Posterior vena cava (tissue), 2 donors: ENCODE data around the gene CLDN15. TPM values are rescaled to one million over a fixed set of nuclear protein-coding genes. Genes with fewer than 3 reads are reported as not detected.
"Not testable (repeated sequence)": the region's sequence is repeated elsewhere in the genome, so short reads cannot be mapped to it uniquely, and the experiment has no call there.

ENCODE experiments used
- DNase-seq: peaks from one replicate; pipeline ENCODE4 v3.0.0-alpha.2; 2020; ENCODE audit warnings: low spot score
- intact Hi-C, 2 donors: fragments of 100-400 bp; cut with DNase I; formaldehyde crosslinking; loops; one replicate each; pipeline versions ENCODE4 v1.14.1 to v1.14.2; 2022 to 2023
- long read RNA-seq, 2 donors: library from polyadenylated mRNA; unstranded; transcript quantifications; one replicate each; pipeline ENCODE4 v2.0.0, GENCODE V29; 2020 to 2021
- total RNA-seq, 2 donors: library from RNA; stranded (reverse); fragmentation: NEBNext Ultra II Directional; extraction: Animal tissue kit (Norgen Biotek cat#: 25700); gene quantifications; one replicate each; pipeline ENCODE4 v1.2.1, GENCODE V29; 2021
- donor health status: DM: yes; HTN: yes; CAD: no.
- donor health status: DM: yes; HTN: yes; CAD: no.

The CLDN15 gene
- 1 to 10 TPM; 4.9 to 5.1 TPM for total RNA-seq
- long read RNA-seq, donor 1, partial matches to known transcripts = 1 of 1 reads
- long read RNA-seq, donor 1, other reads (novel, unspliced or antisense) = 0 of 1 reads
- long read RNA-seq, donor 2, partial matches to known transcripts = 0 of 3 reads
- long read RNA-seq, donor 2, other reads (novel, unspliced or antisense) = 0 of 3 reads

- DNase-seq = peak; percentile 94
- intact Hi-C loops = no loop called here
These were observed at the start of gene CLDN15 for GRCh38 chr7:101237206-101238067. TSS of gene CLDN15 (minus strand) at chr7:101237802. CDS start at chr7:101237581, 221 bp downstream.

GRCh38 chr7:101287032-101287431, 49.4 kb upstream of the CLDN15 start:
- DNase-seq = no peak
- intact Hi-C loops = no loop called here

GRCh38 chr7:101285880-101286279, 48.3 kb upstream of the CLDN15 start:
- DNase-seq, intact Hi-C loops: not testable (repeated sequence)

- intact Hi-C loops = no loop called here
- no peak for DNase-seq
These were observed 47.6 kb upstream of the CLDN15 start for GRCh38 chr7:101285171-101285570.

- not testable (repeated sequence) for DNase-seq
- intact Hi-C loops = loop anchor here (5.0 kb wide), 1 partner anchor 139 kb away; no protein-coding TSS in a partner anchor
These were observed 43.3 kb upstream of the CLDN15 start for GRCh38 chr7:101280912-101281311.

GRCh38 chr7:101278461-101279292, 41.1 kb upstream of the CLDN15 start:
- intact Hi-C loops = loop anchor here in 1 of 2 donors (10.0 kb wide), 1 partner anchor 114 kb away; the partner anchor contains the start of gene VGF
- DNase-seq = no peak

GRCh38 chr7:101277155-101277554, 39.6 kb upstream of the CLDN15 start:
- intact Hi-C loops = loop anchor here in 1 of 2 donors (10.0 kb wide), 1 partner anchor 112 kb away; the partner anchor contains the start of gene VGF
- DNase-seq = no peak

GRCh38 chr7:101273206-101273605, 35.6 kb upstream of the CLDN15 start:
- no peak for DNase-seq
- intact Hi-C loops = loop anchor here in 1 of 2 donors (10.0 kb wide), 1 partner anchor 108 kb away; the partner anchor contains the start of gene VGF

- DNase-seq = no peak
- intact Hi-C loops = loop anchor here in 1 of 2 donors (10.0 kb wide), 1 partner anchor 106 kb away; the partner anchor contains the start of gene VGF
These were observed 33.4 kb upstream of the CLDN15 start for GRCh38 chr7:101271021-101271420.

GRCh38 chr7:101269664-101270063, 32.1 kb upstream of the CLDN15 start:
- DNase-seq = no peak
- intact Hi-C loops = loop anchor here in 1 of 2 donors (10.0 kb wide), 1 partner anchor 105 kb away; the partner anchor contains the start of gene VGF

- DNase-seq = no peak
- intact Hi-C loops = no loop called here
These were observed 28.3 kb upstream of the CLDN15 start for GRCh38 chr7:101265622-101266516.

- intact Hi-C loops, DNase-seq: not testable (repeated sequence)
These were observed 26.6 kb upstream of the CLDN15 start for GRCh38 chr7:101264102-101264706.

GRCh38 chr7:101258243-101258731, 20.7 kb upstream of the CLDN15 start:
- no peak for DNase-seq
- intact Hi-C loops = no loop called here

- intact Hi-C loops = no loop called here
- DNase-seq = no peak
These were observed 18.2 kb upstream of the CLDN15 start for GRCh38 chr7:101255796-101256195.

- DNase-seq, intact Hi-C loops: not testable (repeated sequence)
These were observed 15.6 kb upstream of the CLDN15 start for GRCh38 chr7:101253199-101253598.

GRCh38 chr7:101251871-101252659, 14.5 kb upstream of the CLDN15 start:
- intact Hi-C loops = loop anchor here in 1 of 2 donors (2.0 kb wide), 1 partner anchor 31 kb away; no protein-coding TSS in a partner anchor

GRCh38 chr7:101250324-101250723, 12.7 kb upstream of the CLDN15 start:
- intact Hi-C loops = loop anchor here in 1 of 2 donors (2.0 kb wide), 1 partner anchor 30 kb away; no protein-coding TSS in a partner anchor
- DNase-seq = no peak

More at GRCh38 chr7:101251871-101252659, 14.5 kb upstream of the CLDN15 start:
- peak; percentile 99 for DNase-seq
